KG1 (cell line): ENCODE data around the gene TLX3.
"Not testable (repeated sequence)": the region's sequence is repeated elsewhere in the genome, so short reads cannot be mapped to it uniquely, and the experiment has no call there.

Experiments
- DNase-seq: peaks from one replicate; lab custom pipeline; 2025; lab: John Stamatoyannopoulos, UW

TLX3 gene

GRCh38 chr5:171308453-171309275 is at the start of gene TLX3:
Gene TLX3, plus strand, starts transcription at chr5:171309248. Its CDS starts 118 bp downstream, at chr5:171309366.
- no peak for DNase-seq

DNA sequence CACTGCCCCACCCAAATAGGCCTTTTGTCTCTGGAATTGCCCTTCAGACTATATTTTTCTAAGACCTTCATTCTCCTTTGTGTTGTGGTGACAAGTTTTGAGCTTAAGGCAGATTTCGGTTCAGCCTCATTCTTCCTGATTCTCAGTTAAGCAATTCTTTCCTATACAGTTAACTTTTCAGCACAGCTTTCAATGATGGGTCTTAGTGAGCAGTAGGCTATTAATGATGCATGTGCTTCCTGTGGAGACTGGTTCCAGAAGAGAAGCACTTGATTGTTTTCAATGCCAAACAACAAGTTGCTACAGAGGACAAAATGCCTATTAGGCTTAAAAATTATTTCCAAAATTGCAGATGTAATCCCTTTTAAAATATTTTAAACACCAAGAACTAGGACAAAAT is 47.7 kb upstream of the TLX3 start:
- no peak for DNase-seq

GRCh38 chr5:171261904-171262303 is 47.1 kb upstream of the TLX3 start:
- DNase-seq, result no peak

DNA sequence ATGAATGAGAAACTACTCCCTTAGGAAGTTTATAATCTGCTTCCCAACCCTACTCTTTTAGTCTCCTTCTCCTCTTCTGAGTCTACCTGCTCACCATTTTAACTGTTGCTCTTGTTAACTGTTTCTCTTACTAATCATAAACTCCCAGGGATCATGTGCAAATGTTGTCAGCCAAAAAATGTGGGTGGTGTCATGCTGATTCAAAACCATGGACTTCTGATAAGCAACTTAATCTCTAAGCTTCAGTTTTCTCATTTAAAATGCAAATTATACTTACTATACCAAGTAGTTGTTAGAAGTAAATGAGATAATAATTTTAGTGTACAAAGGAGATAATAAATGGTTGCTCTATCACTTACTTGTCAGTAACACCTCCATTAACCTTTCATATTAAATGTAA is 45.9 kb upstream of the TLX3 start:
- no peak for DNase-seq

DNA sequence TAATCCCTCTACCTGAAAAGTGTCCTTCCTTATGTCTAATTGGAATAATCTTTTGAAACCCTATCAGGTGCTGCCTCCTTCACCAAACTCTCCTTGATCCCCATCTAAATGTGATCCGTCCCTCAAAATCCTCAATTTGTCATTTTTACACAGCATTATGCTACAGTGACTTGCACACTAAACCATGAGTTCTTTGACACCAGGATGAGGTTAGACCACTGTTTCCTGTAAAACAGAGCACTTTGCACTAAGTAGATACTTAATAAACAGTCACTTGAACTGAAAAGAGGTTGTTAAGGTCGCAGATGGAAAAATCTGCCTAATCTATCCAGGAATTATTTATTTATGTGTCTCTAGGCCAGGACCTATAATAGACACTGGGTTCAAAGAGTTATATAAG is 44.2 kb upstream of the TLX3 start:
- no peak for DNase-seq

GRCh38 chr5:171268700-171269620 is 40.1 kb upstream of the TLX3 start:
- DNase-seq, result no peak

GRCh38 chr5:171269717-171270116 is 39.3 kb upstream of the TLX3 start:
- no peak for DNase-seq

DNA sequence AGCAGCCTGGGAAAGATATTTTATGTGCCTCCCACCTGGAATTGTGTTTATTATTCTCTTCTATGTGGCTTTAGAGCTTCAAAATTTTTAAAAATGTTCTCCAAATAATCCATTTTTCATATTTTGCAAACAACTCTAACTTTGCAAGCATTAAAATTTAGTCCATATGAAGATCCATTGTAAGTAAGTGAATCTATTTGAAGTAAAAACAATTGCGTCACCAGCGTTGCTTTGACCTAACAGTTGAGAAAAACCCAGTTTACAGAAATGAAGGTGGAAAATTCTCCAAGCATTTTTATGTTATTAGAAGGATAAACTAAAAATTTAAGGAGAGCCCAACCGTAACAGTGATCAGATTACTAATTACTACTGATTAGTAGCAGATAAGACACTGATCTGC is 38.9 kb upstream of the TLX3 start:
- DNase-seq, result no peak

- no peak for DNase-seq
These were observed 37.2 kb upstream of the TLX3 start for GRCh38 chr5:171271798-171272197.

DNA sequence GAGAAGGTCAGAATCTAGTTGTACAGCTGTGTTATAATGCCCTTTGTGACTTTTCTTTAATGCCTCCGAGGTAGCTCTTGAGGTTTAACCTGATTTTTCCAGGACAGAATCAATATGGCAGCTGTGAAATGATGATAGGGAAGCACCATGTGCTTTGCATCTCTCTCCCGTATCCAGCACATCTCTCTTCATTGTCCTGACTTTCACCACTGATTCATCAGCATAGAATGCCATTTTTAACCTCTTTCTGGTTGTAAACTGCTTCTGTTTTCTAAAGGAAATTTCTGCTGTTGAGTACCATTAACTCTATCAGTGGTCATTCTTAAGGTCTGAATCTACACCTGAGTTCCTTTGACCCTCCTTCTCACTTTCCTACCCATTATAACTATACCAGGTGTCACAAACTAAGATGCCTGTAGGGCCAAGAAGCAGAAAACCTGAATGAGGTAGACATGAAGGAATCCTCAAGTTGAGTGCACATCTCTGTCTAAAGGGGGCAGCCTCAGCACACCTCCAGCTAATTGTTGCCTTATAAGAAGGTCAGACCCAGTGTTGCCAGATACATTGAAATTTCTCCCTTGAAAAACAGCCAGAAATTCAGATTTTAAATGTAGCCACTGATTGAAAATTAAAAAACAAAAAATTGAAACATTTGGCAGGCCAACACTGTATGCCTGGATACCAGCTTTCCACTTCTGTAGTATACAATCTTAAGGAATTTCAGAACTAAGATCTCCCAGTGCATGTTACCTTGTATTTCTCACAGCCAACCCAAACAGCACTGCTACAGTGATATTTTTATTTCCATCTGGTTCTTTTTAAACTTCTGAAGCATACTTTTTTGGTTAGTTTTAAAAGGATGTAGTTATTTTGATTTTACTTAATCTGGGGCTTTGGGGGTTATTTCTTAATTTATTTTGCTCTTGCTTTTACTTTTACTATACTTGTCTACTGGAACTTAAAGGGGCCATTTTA is 35.8 kb upstream of the TLX3 start:
- no peak for DNase-seq

- no peak for DNase-seq
These were observed 33.1 kb upstream of the TLX3 start for GRCh38 chr5:171275841-171276544.

DNA sequence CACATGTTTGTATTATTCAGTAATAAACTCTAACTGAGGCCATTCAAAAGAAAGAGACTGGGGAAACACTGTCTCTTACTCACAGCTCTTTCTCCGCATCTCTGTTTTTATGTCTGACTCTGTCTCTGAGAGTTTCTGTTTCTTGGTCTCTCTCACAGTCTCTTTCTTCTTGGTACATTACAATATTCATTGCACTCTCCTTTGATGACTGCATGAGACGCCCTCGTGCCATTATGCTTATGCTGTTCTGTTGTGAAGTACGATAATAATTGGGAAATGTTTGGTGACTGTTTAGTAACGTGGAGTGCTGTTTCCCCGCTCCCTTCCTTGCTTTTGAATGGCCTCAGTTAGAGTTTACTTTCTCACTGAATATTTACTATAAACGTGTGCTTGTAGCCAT is 25.3 kb upstream of the TLX3 start:
- DNase-seq, result no peak

DNA sequence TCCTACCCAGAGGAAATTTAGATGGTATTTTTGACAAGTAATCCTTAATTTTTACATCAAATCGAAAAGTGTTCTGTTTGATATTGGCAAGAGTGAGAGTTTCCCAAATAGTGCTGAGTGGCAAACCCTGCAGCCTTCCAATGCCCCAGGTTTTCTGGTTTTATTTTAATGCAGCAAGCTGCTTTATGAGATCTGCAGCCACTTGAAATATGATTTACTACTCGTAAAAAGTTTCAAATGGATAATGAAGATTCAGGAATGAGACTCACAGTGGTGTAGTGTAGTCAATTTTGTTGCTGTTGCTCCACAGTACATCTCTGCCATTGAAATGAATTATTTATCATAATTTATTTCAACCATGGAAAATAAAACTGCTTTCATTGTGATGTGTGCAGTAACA is 23.6 kb upstream of the TLX3 start:
- DNase-seq, result no peak

DNA sequence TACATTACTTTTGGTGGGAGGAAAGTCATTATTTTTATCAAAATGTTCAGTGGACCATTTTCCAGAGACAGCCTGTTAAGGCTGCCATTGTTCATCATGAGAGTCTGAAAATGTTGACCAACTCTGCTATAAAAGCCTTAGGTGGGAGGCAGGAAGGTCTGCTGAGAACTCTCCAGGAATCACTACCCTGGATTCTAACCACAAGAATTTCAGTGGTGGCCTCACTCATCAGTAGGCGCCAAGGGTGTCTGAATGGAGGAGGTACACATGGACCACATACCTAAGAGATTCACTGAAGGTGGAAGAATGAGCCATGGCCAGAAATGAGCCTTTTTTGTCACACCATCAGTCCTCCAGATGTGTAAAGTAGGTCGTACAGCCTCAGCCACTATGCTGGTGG is 21.0 kb upstream of the TLX3 start:
- DNase-seq, result no peak

- DNase-seq, result no peak
These were observed 17.7 kb upstream of the TLX3 start for GRCh38 chr5:171291371-171291770.

DNA sequence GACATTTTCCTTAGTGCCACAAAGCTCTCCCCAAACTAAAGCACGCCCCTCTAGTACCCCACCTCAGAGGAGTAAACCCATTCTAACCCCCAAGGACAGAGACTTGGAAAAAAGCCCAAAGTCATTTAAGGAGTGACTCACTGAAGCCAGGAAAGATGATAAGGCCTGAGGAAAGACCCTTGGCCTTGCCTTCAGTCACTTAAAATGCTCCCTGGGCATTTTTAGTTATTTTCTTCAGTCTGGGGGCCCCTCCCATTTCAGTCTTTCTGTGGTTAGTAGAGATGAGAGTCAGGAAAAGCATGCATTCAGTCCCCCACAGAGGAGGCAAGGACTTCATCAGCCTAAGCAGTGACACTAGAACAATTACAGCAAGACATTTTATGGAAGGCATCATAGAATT is 13.7 kb upstream of the TLX3 start:
- no peak for DNase-seq

- DNase-seq, result no peak
These were observed 13.2 kb upstream of the TLX3 start for GRCh38 chr5:171295801-171296200.

DNA sequence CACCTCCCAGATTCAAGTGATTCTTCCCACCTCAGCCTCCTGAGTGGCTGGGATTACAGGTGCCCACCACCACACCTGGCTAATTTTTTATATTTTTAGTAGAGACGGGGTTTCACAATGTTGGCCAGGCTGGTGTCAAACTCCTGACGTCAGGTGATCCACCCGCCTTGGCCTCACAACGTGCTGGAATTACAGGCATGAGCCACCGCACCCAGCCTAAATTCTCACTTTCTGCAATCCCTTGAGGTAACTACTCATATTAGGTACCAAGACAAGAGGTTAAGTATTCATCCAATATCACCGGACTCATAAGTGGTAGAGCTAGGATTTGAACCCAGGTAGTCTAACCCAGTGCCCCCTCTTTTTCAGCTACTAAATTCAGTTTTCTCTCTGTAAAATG is 11.1 kb upstream of the TLX3 start:
- DNase-seq, result not testable (repeated sequence)

- DNase-seq, result no peak
These were observed 9.8 kb upstream of the TLX3 start for GRCh38 chr5:171299228-171299627.

- DNase-seq, result no peak
These were observed 9.2 kb upstream of the TLX3 start for GRCh38 chr5:171299851-171300250.

GRCh38 chr5:171300358-171300757 is 8.7 kb upstream of the TLX3 start:
- DNase-seq, result no peak
